AG10803 (cell line): ENCODE results near the gene FGF2.
A peak's percentile ranks its signal among the peaks of the same experiment; 100 is the strongest.
"Not testable (repeated sequence)": the region's sequence is repeated elsewhere in the genome, so short reads cannot be mapped to it uniquely, and the experiment has no call there.

Experiments used
- DNase-seq: peaks from one replicate; pipeline ENCODE4 v3.0.0; 2010; ENCODE audit warnings: low read depth
- H3K4me3 ChIP-seq: 2 replicates; pipeline ENCODE4 v1.5.1; 2011; ENCODE audit warnings: mild to moderate bottlenecking, low read length, control low read depth
- TF ChIP-seq, protein P1 (sequence below): conservative IDR thresholded peaks from 2 replicates; pipeline ENCODE4 v1.5.1; 2011; ENCODE audit warnings: mild to moderate bottlenecking, low read length, control low read depth, inconsistent platforms

FGF2 gene

DNA sequence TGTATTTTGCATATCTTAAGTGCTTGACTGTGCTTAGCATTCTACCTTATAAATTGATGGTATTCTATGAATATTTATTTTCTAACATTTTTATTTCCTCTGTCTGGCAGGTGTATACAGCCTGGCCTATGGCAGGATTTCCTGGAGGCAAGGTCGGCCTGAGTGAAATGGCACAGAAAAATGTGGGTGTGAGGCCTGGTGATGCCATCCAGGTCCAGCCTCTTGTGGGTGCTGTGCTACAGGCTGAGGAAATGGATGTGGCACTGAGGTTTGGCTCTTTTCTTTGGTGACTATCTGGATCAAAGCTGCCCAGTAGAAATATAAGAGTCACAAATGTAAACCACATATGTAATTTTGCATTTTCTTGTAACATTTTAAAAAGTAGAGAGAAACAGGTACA, 102.3 kb downstream of the FGF2 start:
- H3K4me3 ChIP-seq, result no peak overlapping the region
- DNase-seq, result no peak

DNA sequence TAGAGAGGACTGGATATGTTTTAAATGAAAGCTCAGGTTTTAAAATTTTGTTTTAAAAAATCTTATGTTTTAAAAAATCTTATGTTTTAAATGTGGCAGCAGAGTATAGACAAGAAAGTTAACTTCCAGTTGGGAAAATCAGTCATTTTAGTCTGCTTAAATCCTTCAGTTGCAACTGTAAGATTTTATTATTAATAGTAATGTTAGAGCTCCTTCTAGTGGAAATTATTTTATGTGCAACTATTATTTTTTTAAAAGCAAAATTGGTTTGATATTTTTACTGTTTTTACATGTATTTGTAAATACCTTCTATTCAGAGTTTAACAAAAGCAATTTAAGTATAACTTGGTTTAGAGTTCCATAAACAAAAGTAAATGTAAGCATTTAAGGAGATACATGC, 104.2 kb downstream of the FGF2 start:
- TF ChIP-seq, protein P1, sequence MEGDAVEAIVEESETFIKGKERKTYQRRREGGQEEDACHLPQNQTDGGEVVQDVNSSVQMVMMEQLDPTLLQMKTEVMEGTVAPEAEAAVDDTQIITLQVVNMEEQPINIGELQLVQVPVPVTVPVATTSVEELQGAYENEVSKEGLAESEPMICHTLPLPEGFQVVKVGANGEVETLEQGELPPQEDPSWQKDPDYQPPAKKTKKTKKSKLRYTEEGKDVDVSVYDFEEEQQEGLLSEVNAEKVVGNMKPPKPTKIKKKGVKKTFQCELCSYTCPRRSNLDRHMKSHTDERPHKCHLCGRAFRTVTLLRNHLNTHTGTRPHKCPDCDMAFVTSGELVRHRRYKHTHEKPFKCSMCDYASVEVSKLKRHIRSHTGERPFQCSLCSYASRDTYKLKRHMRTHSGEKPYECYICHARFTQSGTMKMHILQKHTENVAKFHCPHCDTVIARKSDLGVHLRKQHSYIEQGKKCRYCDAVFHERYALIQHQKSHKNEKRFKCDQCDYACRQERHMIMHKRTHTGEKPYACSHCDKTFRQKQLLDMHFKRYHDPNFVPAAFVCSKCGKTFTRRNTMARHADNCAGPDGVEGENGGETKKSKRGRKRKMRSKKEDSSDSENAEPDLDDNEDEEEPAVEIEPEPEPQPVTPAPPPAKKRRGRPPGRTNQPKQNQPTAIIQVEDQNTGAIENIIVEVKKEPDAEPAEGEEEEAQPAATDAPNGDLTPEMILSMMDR, result peak; percentile 61
- peak; percentile 35 for DNase-seq
- no peak overlapping the region for H3K4me3 ChIP-seq

More for the DNA sequence above, 102.3 kb downstream of the FGF2 start:
- TF ChIP-seq, protein P1, result no peak

DNA sequence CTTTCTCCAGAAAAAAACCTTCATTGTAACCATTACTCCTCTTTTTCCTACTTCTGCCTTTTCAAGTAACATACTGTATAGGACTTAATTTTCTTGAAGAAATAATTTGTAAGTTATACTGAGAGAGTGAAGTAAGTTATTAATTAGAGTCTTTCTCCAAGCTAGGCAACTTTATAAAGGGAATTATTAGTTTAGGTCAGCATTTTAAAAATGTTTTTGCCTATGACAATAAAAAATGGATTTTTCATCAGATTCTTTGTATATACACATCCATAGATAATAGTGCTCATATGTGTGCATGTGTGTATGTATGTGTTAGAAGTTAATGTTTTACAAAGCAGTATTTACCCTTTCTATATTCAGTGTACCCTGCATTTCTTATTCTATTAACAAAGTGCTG, 106.1 kb downstream of the FGF2 start:
- no peak for DNase-seq
- TF ChIP-seq, protein P1, result no peak
- H3K4me3 ChIP-seq, result no peak overlapping the region

DNA sequence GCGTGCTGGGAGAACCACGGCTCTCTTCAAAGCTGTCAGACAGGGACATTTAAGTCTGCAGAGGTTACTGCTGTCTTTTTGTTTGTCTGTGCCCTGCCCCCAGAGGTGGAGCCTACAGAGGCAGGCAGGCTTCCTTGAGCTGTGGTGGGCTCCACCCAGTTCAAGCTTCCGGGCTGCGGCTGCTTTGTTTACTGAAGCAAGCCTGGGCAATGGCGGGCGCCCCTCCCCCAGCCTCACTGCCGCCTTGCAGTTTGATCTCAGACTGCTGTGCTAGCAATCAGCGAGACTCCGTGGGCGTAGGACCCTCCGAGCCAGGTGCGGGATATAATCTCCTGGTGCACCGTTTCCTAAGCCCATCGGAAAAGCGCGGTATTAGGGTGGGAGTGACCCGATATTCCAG, 118.5 kb downstream of the FGF2 start:
- not testable (repeated sequence) for H3K4me3 ChIP-seq, DNase-seq

DNA sequence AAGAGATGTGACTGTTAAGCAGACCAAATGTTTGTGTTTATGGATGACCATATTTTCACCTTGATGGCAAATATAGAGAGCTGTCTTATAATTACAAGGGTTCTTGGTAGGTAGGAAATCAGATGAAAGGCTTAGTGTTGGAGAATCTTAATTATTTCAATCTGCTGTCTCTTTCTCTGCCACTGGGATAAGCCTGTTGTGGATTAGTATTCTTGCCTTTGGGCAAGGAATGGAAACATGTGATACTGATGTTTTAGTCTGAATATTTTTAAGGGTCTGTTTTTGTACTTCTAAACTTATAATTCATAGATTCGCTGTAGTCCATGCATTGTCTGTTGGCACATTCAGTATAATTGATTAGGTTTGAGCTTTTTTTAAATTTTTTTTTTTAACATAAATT, 119.5 kb downstream of the FGF2 start:
- TF ChIP-seq, protein P1, result no peak
- H3K4me3 ChIP-seq, result no peak overlapping the region
- DNase-seq, result no peak
